KMS-11 (cell line): Measurements from ENCODE around the gene HARBI1.

ENCODE experiments used
- H2AFZ ChIP-seq: fragments of 200-600 bp; sonication (generic); 2 replicates; pipeline ENCODE4 v1.6.1; 2016; ENCODE audit warnings: antibody characterized with exemption, mixed run types, low read depth
- H3K27ac ChIP-seq: fragments of 200-600 bp; sonication (generic); 2 replicates; pipeline ENCODE4 v1.6.1; 2016; ENCODE audit warnings: mild to moderate bottlenecking, mixed run types
- H3K27me3 ChIP-seq: fragments of 200-600 bp; sonication (generic); 2 replicates; pipeline ENCODE4 v1.6.1; 2017; ENCODE audit warnings: mild to moderate bottlenecking, low read depth, mixed run types, moderate library complexity; ENCODE audit not compliant: insufficient read depth
- H3K36me3 ChIP-seq: fragments of 200-600 bp; sonication (generic); 2 replicates; pipeline ENCODE4 v1.6.1; 2017; ENCODE audit warnings: mild to moderate bottlenecking, mixed run types; ENCODE audit not compliant: insufficient read depth
- H3K4me1 ChIP-seq: fragments of 200-600 bp; sonication (generic); 2 replicates; pipeline ENCODE4 v1.6.1; 2016; ENCODE audit warnings: mild to moderate bottlenecking, low read depth, mixed run types; ENCODE audit not compliant: poor library complexity, severe bottlenecking
- H3K4me2 ChIP-seq: fragments of 200-600 bp; sonication (generic); 2 replicates; pipeline ENCODE4 v1.7.0; 2016; ENCODE audit warnings: mild to moderate bottlenecking, mixed run types
- H3K4me3 ChIP-seq: fragments of 200-600 bp; sonication (generic); IDR thresholded peaks from 2 replicates; pipeline ENCODE4 v1.6.1; 2017; ENCODE audit warnings: low read depth, low read length, mixed read lengths; ENCODE audit not compliant: insufficient read depth
- H3K79me2 ChIP-seq: fragments of 200-600 bp; sonication (generic); 2 replicates; pipeline ENCODE4 v1.6.1; 2016; ENCODE audit warnings: low read depth, mixed run types; ENCODE audit not compliant: insufficient read depth
- H3K9ac ChIP-seq: fragments of 200-600 bp; sonication (generic); 2 replicates; pipeline ENCODE4 v1.6.1; 2016; ENCODE audit warnings: mild to moderate bottlenecking, mixed run types
- H4K20me1 ChIP-seq: fragments of 200-600 bp; sonication (generic); 2 replicates; pipeline ENCODE4 v1.6.1; 2016; ENCODE audit warnings: mild to moderate bottlenecking, mixed run types; ENCODE audit not compliant: insufficient read depth
- TF ChIP-seq, protein P1 (sequence below): fragments of 200-600 bp; sonication (generic); conservative IDR thresholded peaks from 2 replicates; pipeline ENCODE4 v1.6.1; 2017; ENCODE audit warnings: low read depth, mild to moderate bottlenecking, antibody characterized with exemption, low read length, moderate library complexity, mixed read lengths

The HARBI1 gene

DNA sequence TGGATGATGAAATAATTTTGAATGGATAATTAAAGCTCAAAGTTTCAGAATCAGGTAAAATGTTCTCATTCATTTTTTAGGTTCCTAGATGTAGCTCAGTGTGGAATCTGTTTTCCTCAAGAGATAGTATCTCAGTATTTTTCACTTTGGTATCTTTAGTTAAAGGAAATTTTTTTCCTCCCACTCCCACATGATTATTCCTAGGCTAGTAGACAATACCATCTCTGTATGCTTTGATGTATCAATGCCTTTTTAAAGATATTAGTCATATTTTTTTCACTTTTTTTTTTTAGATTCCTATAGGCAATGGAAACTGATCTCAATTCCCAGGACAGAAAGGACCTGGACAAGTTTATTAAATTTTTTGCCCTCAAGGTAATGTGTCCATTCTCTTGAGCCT is 27.0 kb upstream of the HARBI1 start:
- peaks cover 6% of the 10 kb centered on the region for H3K4me1 ChIP-seq
- no peaks in the 10 kb centered on the region for H3K79me2 ChIP-seq
- H4K20me1 ChIP-seq = no peaks in the 10 kb centered on the region
- H3K9ac ChIP-seq = no peak overlapping the region
- no peaks in the 10 kb centered on the region for H3K36me3 ChIP-seq
- no peaks in the 10 kb centered on the region for H3K27me3 ChIP-seq
- no peak overlapping the region for H3K27ac ChIP-seq
- H2AFZ ChIP-seq = no peak overlapping the region
- no peak overlapping the region for H3K4me3 ChIP-seq
- no peak overlapping the region for H3K4me2 ChIP-seq
- TF ChIP-seq, protein P1, sequence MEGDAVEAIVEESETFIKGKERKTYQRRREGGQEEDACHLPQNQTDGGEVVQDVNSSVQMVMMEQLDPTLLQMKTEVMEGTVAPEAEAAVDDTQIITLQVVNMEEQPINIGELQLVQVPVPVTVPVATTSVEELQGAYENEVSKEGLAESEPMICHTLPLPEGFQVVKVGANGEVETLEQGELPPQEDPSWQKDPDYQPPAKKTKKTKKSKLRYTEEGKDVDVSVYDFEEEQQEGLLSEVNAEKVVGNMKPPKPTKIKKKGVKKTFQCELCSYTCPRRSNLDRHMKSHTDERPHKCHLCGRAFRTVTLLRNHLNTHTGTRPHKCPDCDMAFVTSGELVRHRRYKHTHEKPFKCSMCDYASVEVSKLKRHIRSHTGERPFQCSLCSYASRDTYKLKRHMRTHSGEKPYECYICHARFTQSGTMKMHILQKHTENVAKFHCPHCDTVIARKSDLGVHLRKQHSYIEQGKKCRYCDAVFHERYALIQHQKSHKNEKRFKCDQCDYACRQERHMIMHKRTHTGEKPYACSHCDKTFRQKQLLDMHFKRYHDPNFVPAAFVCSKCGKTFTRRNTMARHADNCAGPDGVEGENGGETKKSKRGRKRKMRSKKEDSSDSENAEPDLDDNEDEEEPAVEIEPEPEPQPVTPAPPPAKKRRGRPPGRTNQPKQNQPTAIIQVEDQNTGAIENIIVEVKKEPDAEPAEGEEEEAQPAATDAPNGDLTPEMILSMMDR = no peak

DNA sequence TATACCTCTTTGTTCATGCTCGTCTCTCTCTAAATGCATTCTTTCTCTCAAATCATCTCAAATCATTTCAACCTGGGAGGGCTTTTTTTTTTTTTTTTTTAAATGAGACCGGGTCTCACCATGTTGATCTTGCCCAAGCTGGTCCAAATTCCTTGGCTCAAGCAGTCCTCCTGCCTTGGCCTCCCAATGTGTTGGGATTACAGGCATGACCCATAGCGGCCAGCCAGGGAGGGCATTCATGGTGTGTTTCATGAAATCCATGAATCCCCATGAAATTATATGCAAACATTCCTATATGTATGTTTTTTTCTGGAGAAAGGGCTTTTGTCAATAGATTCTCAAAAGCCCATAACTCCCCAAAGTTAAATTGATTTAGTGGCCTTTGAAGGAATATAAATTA is 26.5 kb upstream of the HARBI1 start:
- TF ChIP-seq, protein P1 = no peak
- Histone ChIP-seq H3K4me2 (no peak overlapping the region), H2AFZ (no peak overlapping the region), H3K4me1 (peaks cover 8% of the 10 kb centered on the region), H3K36me3 (no peaks in the 10 kb centered on the region), H3K9ac (no peak overlapping the region), H3K79me2 (no peaks in the 10 kb centered on the region), H4K20me1 (no peaks in the 10 kb centered on the region), H3K27me3 (no peaks in the 10 kb centered on the region), H3K27ac (no peak overlapping the region), H3K4me3 (no peak overlapping the region)

DNA sequence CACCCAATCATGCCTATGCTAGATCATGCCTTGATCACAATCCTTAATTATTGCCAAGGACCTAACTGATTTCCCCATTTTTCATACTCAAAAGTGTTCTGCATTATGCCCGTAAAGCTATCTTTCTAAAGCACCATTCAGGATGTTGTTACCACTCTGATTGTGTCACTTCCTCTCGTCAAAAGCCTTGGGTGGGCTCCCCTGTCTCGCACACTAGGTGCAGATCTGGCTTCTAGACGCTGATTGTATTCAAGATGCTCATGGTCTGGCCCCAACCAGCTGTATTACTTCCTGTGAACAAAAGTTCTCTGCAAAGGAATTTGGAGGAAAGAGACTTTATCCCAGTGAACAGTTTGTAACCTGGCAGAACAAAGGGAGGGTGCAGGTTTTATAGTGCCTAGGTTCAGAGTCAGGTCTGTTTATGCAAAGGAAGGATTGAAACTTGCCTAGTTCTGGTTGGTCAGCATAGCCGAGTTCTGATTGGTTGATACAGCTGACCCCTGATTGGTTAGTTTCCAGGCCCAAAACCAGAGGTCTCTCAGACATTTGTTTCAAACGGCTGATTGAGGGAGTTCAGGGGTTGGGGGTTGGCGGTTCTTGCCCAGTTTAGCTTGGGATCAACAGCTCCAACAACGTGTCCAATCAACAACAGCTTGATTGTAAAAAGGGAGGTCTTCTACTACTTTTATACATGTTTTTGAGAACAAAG is 25.8 kb upstream of the HARBI1 start:
- H4K20me1 ChIP-seq = no peaks in the 10 kb centered on the region
- H3K4me3 ChIP-seq = no peak overlapping the region
- H3K4me1 ChIP-seq = peaks cover 8% of the 10 kb centered on the region
- TF ChIP-seq, protein P1 = no peak
- H3K9ac ChIP-seq = no peak overlapping the region
- no peak overlapping the region for H3K4me2 ChIP-seq
- no peaks in the 10 kb centered on the region for H3K27me3 ChIP-seq
- H3K27ac ChIP-seq = no peak overlapping the region
- H3K79me2 ChIP-seq = no peaks in the 10 kb centered on the region
- H2AFZ ChIP-seq = no peak overlapping the region
- no peaks in the 10 kb centered on the region for H3K36me3 ChIP-seq

DNA sequence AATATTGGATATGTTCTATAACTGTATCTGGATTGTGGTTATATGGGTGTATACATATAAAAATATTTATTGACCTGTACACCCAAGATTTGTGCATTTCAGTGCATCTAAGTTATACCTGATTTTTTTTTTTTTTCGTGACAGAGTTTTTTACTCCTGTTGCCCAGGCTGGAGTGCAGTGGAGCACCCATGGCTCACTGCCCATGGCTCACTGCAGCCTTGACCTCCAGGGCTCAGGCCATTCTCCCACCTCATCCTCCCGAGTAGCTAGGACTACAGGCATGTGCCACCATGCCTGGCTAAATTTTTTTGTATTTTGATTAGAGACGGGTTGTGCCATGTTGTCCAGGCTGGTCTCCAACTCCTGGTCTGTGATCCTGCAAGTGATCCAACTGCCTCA is 24.6 kb upstream of the HARBI1 start:
- Histone ChIP-seq H3K4me2 (no peak overlapping the region), H3K4me1 (peaks cover 8% of the 10 kb centered on the region), H3K4me3 (no peak overlapping the region), H3K27me3 (no peaks in the 10 kb centered on the region), H3K36me3 (no peaks in the 10 kb centered on the region), H3K9ac (no peak overlapping the region), H3K27ac (no peak overlapping the region), H3K79me2 (no peaks in the 10 kb centered on the region), H2AFZ (no peak overlapping the region), H4K20me1 (no peaks in the 10 kb centered on the region)
- TF ChIP-seq, protein P1 = no peak
